Stimulated activated CD8-positive, alpha-beta memory T cell treated with anti-CD3 and anti-CD28 coated beads, Interleukin-4, amount 100 ng/mL, for 24 hours (primary cell): Measurements from ENCODE around the gene CACNA1S.

Source experiments
- DNase-seq: peaks from one replicate; pipeline ENCODE4 v3.0.0-alpha.2; 2020; ENCODE audit warnings: low read depth

CACNA1S gene

DNA sequence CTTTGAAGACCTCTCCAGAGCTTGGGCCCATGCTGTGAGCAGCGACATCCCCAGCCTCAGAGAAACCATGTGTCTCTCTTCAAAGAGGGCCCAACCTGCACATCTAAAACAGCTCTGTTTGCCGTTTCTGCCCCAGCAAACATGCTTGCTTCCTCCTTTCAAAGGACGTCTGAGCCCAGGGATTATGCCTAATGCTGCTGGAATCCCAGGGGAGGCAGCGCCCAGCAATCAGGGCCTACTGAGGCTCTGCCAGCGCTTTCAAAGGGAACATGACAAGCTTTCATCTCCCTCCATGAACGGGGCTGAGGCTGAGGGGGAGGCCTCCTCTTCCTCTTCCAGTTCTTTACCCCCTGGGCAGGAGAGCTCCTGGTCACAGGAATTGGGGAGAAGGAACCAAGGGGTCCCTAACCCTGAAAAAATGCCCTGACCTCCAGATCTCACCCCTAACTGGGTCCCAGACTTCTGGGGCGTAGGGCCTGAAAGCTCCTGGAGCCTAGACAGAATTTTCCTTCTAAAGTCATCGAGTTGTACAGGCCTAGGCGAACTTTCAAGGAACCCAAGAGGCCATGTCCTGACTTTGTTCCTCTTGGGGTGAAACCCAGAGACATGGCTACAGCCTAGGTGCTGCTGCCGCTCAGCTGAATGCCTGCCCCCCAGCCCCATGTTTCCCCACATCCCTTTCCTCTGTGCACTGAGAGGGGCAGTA lies 28.2 kb upstream of the CACNA1S start:
- DNase-seq = no peak

GRCh38 chr1:201139756-201140155 lies 27.5 kb upstream of the CACNA1S start:
- no peak for DNase-seq

- DNase-seq = no peak
These were observed 27.1 kb upstream of the CACNA1S start for GRCh38 chr1:201139306-201139705.

DNA sequence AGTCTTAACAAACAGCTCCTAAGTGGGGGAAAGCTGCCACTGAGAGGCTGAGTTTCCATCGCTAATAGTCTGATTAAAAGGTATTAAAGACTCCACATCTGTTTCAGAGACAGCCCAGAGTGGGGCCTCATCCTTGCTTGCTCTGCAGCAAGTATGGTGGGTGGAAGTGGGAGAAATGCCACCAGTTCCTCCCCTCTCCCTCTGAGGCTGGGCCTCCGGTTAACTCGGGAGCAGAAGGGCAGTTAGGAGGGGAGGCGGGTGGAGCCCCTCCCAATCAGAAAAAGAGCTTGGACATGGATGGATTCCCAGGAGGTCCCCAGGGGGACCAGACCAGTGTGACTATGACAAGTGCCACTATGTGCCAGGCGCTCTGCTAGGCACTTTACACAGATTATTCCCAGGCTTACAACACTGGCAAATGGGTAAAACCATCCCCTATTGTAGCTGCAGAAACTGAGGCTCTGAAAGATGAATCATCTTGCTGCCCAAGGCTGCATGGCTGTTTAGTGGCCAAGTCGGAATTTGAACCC lies 26.1 kb upstream of the CACNA1S start:
- DNase-seq = no peak

- no peak for DNase-seq
These were observed 25.5 kb upstream of the CACNA1S start for GRCh38 chr1:201137579-201138310.

GRCh38 chr1:201137024-201137392 lies 24.8 kb upstream of the CACNA1S start:
- no peak for DNase-seq

DNA sequence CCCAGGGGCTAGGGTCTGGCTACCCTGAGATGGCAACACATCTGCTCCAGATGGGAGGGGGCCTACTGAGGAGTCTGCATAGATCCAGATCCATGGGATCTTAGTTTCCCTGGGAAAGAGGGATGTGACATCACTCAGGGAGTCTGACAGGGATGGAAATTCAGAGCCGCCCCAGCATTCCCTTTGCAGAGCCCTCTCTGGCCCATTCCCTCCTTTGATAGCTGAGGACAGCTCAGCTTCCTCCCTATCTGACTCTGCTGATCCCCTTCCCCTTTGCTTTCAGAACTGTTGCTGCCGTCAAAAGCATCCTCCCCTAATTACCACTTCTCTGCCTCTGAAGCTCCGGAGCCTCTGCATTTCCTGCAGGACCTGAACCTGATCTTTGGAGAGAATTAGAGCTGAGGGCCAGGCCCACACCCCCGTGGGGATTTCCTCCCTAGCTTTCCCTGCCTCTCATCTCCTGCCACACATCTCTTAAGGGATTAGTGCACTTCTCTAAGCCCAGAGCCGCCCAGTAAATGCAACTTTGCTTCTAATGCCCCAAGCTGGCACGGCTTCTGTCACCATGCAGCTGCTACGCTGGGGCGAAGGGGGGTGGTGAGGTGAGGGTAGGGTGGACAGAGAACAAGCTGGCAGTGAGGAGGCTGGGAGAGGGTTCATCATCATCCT lies 24.3 kb upstream of the CACNA1S start:
- DNase-seq = no peak

DNA sequence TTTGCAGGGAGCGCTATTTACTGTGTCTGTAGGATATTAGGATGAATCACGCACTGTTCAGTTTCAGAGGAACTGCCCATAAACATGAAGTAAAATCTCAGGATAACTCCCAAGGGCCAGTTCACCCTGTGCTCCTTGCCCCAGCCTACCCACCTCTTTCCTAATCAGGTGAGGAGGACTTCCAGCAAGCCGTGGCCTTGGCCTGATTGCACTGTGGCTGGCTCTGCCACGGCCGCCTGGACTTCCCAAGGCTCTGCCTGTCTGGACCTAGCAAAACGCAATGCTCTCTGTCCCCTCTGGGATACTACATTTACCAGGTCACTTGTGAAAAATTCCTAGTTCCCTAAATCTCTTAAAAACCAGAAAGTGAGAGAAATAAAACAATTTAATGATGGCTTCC lies 22.2 kb upstream of the CACNA1S start:
- DNase-seq = no peak

DNA sequence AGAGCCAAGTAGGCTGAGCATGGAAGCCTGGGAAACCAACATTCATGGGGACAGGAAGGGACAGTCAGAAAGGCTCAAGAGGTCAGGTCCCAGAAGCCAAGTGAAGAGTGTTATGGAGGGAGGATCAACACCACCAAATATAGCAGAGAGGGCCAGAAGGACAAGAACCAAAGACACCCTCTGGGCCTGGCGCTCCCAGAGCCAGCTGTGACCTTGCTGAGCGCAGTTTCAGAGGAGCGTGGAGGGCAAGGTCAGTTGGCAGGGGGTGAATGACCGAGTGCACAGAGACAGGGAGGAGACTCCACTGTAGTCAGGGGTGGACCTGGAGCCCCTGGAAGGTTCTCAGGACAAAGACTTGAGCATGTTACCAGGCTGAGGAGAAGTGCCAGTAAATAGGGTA lies 19.2 kb upstream of the CACNA1S start:
- no peak for DNase-seq

- DNase-seq = no peak
These were observed 16.7 kb upstream of the CACNA1S start for GRCh38 chr1:201128962-201129361.

DNA sequence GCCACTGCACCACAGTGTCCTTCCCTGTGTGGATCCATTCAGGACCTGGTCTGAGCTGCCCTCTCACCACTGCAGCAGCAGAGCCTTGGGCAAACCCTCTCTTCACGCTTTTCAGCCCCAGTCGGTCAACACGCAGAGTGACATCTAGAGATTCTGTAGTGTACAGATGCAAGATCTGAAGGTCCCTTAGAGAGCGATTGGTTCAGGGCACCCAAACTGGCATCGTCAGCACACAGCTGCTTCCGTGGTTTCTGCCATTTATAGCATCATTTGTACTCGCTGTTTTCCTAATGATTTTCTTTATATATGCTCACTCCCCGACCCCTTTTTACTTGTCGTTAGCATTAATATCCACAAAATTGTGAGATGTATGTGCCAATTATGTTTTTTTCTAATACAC lies 16.2 kb upstream of the CACNA1S start:
- DNase-seq = no peak

GRCh38 chr1:201127755-201128455 lies 15.7 kb upstream of the CACNA1S start:
- DNase-seq = no peak

- no peak for DNase-seq
These were observed 14.9 kb upstream of the CACNA1S start, which contains the start of gene ASCL5 for GRCh38 chr1:201126832-201127754. Gene ASCL5 (minus strand): TSS chr1:201127184. CDS start chr1:201115372, 11,812 bp downstream.

DNA sequence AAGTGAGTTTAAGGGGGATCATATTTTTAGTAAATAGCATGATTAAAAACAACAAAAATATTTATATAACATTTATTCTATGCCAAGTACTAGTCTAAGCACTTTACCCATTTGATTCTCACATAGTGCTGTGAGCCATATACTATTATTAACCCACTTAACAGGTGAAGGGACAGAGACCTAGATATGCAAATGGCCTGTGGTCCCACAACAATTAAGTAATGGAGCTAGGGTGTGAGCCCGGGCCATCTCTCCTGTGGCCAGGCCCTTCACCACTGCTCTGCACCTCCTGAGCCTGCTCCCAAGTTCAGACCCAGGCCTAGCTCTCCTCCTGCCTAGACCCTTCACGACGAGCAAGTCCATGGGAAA lies 14.2 kb upstream of the CACNA1S start:
- DNase-seq = no peak

GRCh38 chr1:201125800-201126199 lies 13.6 kb upstream of the CACNA1S start:
- DNase-seq = no peak

DNA sequence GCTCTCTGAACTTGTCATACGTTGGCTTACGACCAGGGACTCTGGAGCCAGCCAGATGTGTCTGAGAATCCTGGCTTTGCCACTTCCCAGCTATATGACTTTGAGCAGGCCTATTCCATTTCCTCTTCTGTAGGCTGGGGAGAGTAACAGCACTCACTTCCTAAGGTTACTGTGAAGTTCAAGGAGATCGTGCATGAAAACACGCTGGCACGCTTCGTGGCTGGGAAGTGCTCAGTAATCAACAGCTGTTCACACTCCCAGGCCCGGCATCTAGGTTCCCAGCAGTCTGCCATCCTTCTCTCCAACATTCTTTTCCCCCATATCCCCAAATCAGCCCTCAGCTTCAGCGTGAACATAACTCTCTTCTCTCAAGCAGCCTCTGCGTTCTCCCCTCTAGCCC lies 12.8 kb upstream of the CACNA1S start:
- DNase-seq = no peak

GRCh38 chr1:201123866-201124265 lies 11.6 kb upstream of the CACNA1S start:
- DNase-seq = no peak

- no peak for DNase-seq
These were observed 10.2 kb upstream of the CACNA1S start for GRCh38 chr1:201122321-201122957.

GRCh38 chr1:201119206-201120197 lies 7.3 kb upstream of the CACNA1S start:
- peak; percentile 27 for DNase-seq
